ENCODE measurements around the gene SSRP1.

DNA sequence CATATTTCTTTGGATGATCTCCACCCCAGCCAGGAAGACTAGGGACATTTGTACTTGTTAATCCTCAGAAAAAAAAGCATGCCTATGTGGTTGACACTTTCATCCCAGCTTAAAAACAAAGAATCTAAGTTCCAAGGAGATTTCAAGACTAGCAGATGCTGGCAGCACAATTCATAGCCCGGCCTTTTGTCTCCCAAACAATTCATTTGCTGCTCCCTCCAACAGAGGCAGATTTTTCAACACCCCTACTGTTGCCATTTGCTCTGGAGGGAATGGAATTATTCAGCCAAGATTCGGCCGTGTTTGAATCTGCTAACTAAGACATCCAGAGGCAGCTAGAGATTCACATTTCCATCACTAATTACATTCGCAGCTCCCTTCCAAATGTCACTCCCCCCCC is 17.8 kb upstream of the SSRP1 start:
- TF ChIP-seq, protein P1, sequence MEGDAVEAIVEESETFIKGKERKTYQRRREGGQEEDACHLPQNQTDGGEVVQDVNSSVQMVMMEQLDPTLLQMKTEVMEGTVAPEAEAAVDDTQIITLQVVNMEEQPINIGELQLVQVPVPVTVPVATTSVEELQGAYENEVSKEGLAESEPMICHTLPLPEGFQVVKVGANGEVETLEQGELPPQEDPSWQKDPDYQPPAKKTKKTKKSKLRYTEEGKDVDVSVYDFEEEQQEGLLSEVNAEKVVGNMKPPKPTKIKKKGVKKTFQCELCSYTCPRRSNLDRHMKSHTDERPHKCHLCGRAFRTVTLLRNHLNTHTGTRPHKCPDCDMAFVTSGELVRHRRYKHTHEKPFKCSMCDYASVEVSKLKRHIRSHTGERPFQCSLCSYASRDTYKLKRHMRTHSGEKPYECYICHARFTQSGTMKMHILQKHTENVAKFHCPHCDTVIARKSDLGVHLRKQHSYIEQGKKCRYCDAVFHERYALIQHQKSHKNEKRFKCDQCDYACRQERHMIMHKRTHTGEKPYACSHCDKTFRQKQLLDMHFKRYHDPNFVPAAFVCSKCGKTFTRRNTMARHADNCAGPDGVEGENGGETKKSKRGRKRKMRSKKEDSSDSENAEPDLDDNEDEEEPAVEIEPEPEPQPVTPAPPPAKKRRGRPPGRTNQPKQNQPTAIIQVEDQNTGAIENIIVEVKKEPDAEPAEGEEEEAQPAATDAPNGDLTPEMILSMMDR (IDR thresholded peaks at IDR 0.05): no peak
- no peak for TF ChIP-seq EZH2phosphoT487 (IDR thresholded peaks at IDR 0.05)
